HG03095 (cell line): ENCODE results near the gene OR10H2.
"Not testable (repeated sequence)": the region's sequence is repeated elsewhere in the genome, so short reads cannot be mapped to it uniquely, and the experiment has no call there.

Experiments
- ATAC-seq: cut with Tn5 transposase; IDR thresholded peaks from one replicate; pipeline ENCODE4 v1.9.1; 2021; ENCODE audit warnings: moderate library complexity; ENCODE audit not compliant: unreplicated experiment

Gene OR10H2

GRCh38 chr19:15759962-15760565, 32.2 kb downstream of the OR10H2 start:
- ATAC-seq, result no peak

GRCh38 chr19:15769586-15769985, 41.8 kb downstream of the OR10H2 start:
- ATAC-seq, result no peak

- ATAC-seq, result not testable (repeated sequence)
Measured at GRCh38 chr19:15774159-15774558, 46.3 kb downstream of the OR10H2 start.

DNA sequence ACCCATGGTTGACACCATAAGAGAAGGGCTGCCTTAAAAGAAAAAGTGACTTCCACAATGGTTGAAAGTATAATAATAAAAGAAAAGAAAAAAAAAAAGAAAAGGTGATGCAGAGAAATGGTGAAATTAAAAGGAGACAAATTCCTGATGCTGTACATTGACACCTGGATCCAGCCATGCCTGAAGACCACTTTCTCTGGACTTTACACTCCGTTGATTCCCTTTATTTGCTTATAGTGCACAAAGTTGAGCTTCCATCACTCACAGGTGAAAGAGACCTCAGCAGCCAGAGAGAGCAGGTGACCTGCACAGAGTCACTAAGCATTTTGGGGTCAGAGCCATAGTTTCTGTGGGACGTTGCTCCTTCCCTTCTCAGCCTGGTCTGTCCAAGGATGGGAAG, 47.4 kb downstream of the OR10H2 start:
- ATAC-seq, result no peak

DNA sequence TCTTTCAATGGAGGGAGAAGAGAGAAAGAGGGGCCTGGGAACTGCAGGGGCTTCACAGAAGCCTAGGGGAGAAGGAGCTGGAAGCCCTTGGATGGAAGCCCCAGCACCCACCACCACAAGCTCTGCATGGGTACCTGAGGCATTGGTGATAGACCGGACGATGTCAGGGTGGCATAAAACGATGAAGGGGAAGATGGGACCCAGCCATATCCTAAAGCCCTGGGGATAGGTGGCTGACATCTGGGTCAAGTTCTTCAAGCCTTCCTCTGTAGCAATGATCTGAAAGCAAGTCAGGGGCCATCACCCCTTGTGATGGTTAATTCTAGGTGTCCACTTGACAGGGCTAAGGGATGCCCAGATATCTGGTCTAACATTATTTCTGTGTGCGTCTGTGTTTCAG, 48.4 kb downstream of the OR10H2 start:
- no peak for ATAC-seq

- ATAC-seq, result no peak
Measured at GRCh38 chr19:15776991-15777970, 49.5 kb downstream of the OR10H2 start.
